Mesodermal cell (in vitro differentiated cells): ENCODE measurements around the gene CITED2.

Experiments used
- H3K27ac ChIP-seq: 2 replicates; pipeline ENCODE4 v1.7.0; 2013; ENCODE audit warnings: mild to moderate bottlenecking, low read depth, low read length, moderate library complexity; ENCODE audit not compliant: severe bottlenecking
- H3K36me3 ChIP-seq: 2 replicates; pipeline ENCODE4 v1.7.1; 2013; ENCODE audit warnings: mild to moderate bottlenecking, low read length, moderate library complexity; ENCODE audit not compliant: control insufficient read depth, insufficient read depth
- H3K4me1 ChIP-seq: one replicate; pipeline ENCODE4 v1.7.1; 2013; ENCODE audit warnings: mild to moderate bottlenecking, low read length; ENCODE audit not compliant: insufficient read depth, control insufficient read depth, poor library complexity, severe bottlenecking
- H3K4me3 ChIP-seq: 2 replicates; pipeline ENCODE4 v1.7.0; 2013; ENCODE audit warnings: low read length, control low read depth, mild to moderate bottlenecking; ENCODE audit not compliant: insufficient read depth, poor library complexity, severe bottlenecking; ENCODE audit errors: extremely low read depth
- H3K9me3 ChIP-seq: 2 replicates; pipeline ENCODE4 v1.7.1; 2013; ENCODE audit warnings: mild to moderate bottlenecking, low read length, moderate library complexity; ENCODE audit not compliant: control insufficient read depth
- WGBS, 2 experiments: methylation state at CpG; one replicate each; pipeline ENCODE4 v1.1.5; 2013; ENCODE audit warnings: missing lambda C conversion rate in 2 of 2; ENCODE audit not compliant: insufficient coverage in 2 of 2; 5-methylcytosine and 5-hydroxymethylcytosine counted together

Gene CITED2

GRCh38 chr6:139381216-139381865, 6.9 kb upstream of the CITED2 start:
- Histone ChIP-seq H3K27ac (no peak overlapping the region), H3K9me3 (no peaks in the 10 kb centered on the region), H3K4me3 (no peak overlapping the region), H3K4me1 (peaks cover 36% of the 10 kb centered on the region), H3K36me3 (no peaks in the 10 kb centered on the region)
- 83 to 96% methylated on average over 2 to 4 of the region's 6 CpGs for WGBS, 2 experiments

GRCh38 chr6:139380611-139381010, 6.2 kb upstream of the CITED2 start:
- WGBS, 2 experiments, result 100% methylated on average over 1 of the region's 2 CpGs
- Histone ChIP-seq H3K27ac (no peak overlapping the region), H3K4me3 (no peak overlapping the region), H3K9me3 (no peaks in the 10 kb centered on the region), H3K4me1 (peaks cover 36% of the 10 kb centered on the region), H3K36me3 (no peaks in the 10 kb centered on the region)

GRCh38 chr6:139380168-139380567, 5.7 kb upstream of the CITED2 start:
- Histone ChIP-seq H3K9me3 (no peaks in the 10 kb centered on the region), H3K4me1 (peaks cover 36% of the 10 kb centered on the region), H3K27ac (no peak overlapping the region), H3K36me3 (no peaks in the 10 kb centered on the region), H3K4me3 (no peak overlapping the region)
- whole genome bisulfite sequencing, 2 experiments, result 91 to 97% methylated on average over 6 of the region's 7 CpGs

- Histone ChIP-seq H3K4me1 (peaks cover 36% of the 10 kb centered on the region), H3K27ac (no peak overlapping the region), H3K9me3 (no peaks in the 10 kb centered on the region), H3K4me3 (no peak overlapping the region), H3K36me3 (peaks cover 2% of the 10 kb centered on the region)
- WGBS, 2 experiments, result 83 to 100% methylated on average over 1 of the region's 1 CpG
Observed at GRCh38 chr6:139378882-139379341, 4.5 kb upstream of the CITED2 start.

- Histone ChIP-seq H3K4me3 (no peak overlapping the region), H3K4me1 (peaks cover 36% of the 10 kb centered on the region), H3K27ac (no peak overlapping the region), H3K9me3 (no peaks in the 10 kb centered on the region), H3K36me3 (peaks cover 8% of the 10 kb centered on the region)
Observed at GRCh38 chr6:139378226-139378625, 3.8 kb upstream of the CITED2 start.

- peaks cover 22% of the 10 kb centered on the region for H3K36me3 ChIP-seq
- WGBS, 2 experiments, result 52 to 58% methylated on average over 5 of the region's 5 CpGs
- no peaks in the 10 kb centered on the region for H3K9me3 ChIP-seq
- peak overlapping the region; percentile 96 for H3K27ac ChIP-seq
- H3K4me3 ChIP-seq, result peak overlapping the region; percentile 97
- peaks cover 36% of the 10 kb centered on the region for H3K4me1 ChIP-seq
Observed at GRCh38 chr6:139376604-139377218, 2.3 kb upstream of the CITED2 start.

- Histone ChIP-seq H3K36me3 (peaks cover 28% of the 10 kb centered on the region), H3K4me3 (peak overlapping the region; percentile 97), H3K4me1 (peaks cover 33% of the 10 kb centered on the region), H3K27ac (peak overlapping the region; percentile 96), H3K9me3 (no peaks in the 10 kb centered on the region)
- 0% methylated on average over 6 to 8 of the region's 11 CpGs for WGBS, 2 experiments
Observed at GRCh38 chr6:139376017-139376330, 1.5 kb upstream of the CITED2 start.

GRCh38 chr6:139375226-139376016, 973 bp upstream of the CITED2 start:
- peaks cover 33% of the 10 kb centered on the region for H3K4me1 ChIP-seq
- no peaks in the 10 kb centered on the region for H3K9me3 ChIP-seq
- H3K36me3 ChIP-seq, result peaks cover 28% of the 10 kb centered on the region
- H3K4me3 ChIP-seq, result peak overlapping the region; percentile 97
- H3K27ac ChIP-seq, result peak overlapping the region; percentile 96
- 0 to 1% methylated on average over 26 to 36 of the region's 44 CpGs for WGBS, 2 experiments

GRCh38 chr6:139373928-139374356, 506 bp downstream of the CITED2 start:
- peaks cover 31% of the 10 kb centered on the region for H3K4me1 ChIP-seq

GRCh38 chr6:139373154-139373927, 1.1 kb downstream of the CITED2 start:
- H3K36me3 ChIP-seq, result peaks cover 28% of the 10 kb centered on the region
- peaks cover 33% of the 10 kb centered on the region for H3K4me1 ChIP-seq
- 0% methylated on average over 47 to 51 of the region's 57 CpGs for WGBS, 2 experiments

More at GRCh38 chr6:139373928-139374356, 506 bp downstream of the CITED2 start:
- Histone ChIP-seq H3K36me3 (peaks cover 28% of the 10 kb centered on the region), H3K27ac (peak overlapping the region; percentile 96), H3K9me3 (no peaks in the 10 kb centered on the region), H3K4me3 (peak overlapping the region; percentile 97)
- WGBS, 2 experiments, result 0% methylated on average over 23 to 25 of the region's 25 CpGs

More at GRCh38 chr6:139373154-139373927, 1.1 kb downstream of the CITED2 start:
- Histone ChIP-seq H3K4me3 (peak overlapping the region; percentile 97), H3K9me3 (no peaks in the 10 kb centered on the region), H3K27ac (peak overlapping the region; percentile 96)
